Body of pancreas (tissue), 4 donors: ENCODE measurements around the gene DNAJB8. TPM values are rescaled to one million over a fixed set of nuclear protein-coding genes. Genes with fewer than 3 reads are reported as not detected.

Experiments
- ATAC-seq: fragments of 150-250 bp; one replicate; pipeline ENCODE4 v1.9.1; 2016
- DNase-seq, 4 donors: peaks; one replicate each; pipeline ENCODE4 v3.0.0-alpha.2; 2019
- H3K27ac ChIP-seq, 4 donors: fragments of 200-600 bp; sonication (generic); 1 replicate in 3 of 4; 2 replicates in 1 of 4; pipeline versions ENCODE4 v1.5.1 to v1.6.1; 2016 to 2019; ENCODE audit warnings: mild to moderate bottlenecking in 1 of 4, mixed read lengths in 1 of 4, moderate library complexity in 1 of 4
- H3K27me3 ChIP-seq, 2 donors: fragments of 200-600 bp; sonication (generic); one replicate each; pipeline ENCODE4 v1.6.0; 2016; ENCODE audit warnings: mild to moderate bottlenecking in 1 of 2
- H3K36me3 ChIP-seq, 2 donors: fragments of 200-600 bp; sonication (generic); replicated peaks in 1 of 2; 2 replicates each; pipeline ENCODE4 v1.5.1; 2016; ENCODE audit warnings: low read depth in 2 of 2; ENCODE audit not compliant: insufficient read depth in 1 of 2
- H3K4me1 ChIP-seq: fragments of 200-600 bp; sonication (generic); one replicate; pipeline ENCODE4 v1.6.0; 2016
- H3K4me3 ChIP-seq, 2 donors: fragments of 200-600 bp; sonication (generic); 1 replicate in 1 of 2; 2 replicates in 1 of 2; pipeline ENCODE4 v1.5.1; 2016 to 2019
- H3K9me3 ChIP-seq, 3 donors: fragments of 200-600 bp; sonication (generic); 1 replicate in 2 of 3; 2 replicates in 1 of 3; pipeline ENCODE4 v1.5.1; 2016
- POLR2A ChIP-seq, 3 donors: fragments of 450-650 bp; IDR thresholded peaks; one replicate each; pipeline ENCODE4 v1.6.1; 2016; ENCODE audit warnings: antibody characterized with exemption in 3 of 3, mild to moderate bottlenecking in 2 of 3
- WGBS, 2 donors: methylation state at CpG; one replicate each; pipeline ENCODE4 v1.1.5; 2017; 5-methylcytosine and 5-hydroxymethylcytosine counted together
- intact Hi-C: fragments of 100-400 bp; cut with DNase I; formaldehyde crosslinking; loops from one replicate; pipeline ENCODE4 v1.15.1; 2023
- total RNA-seq, 2 donors: library from RNA; depleted of rRNA; stranded (reverse); fragments of >200 nt; gene quantifications; one replicate each; pipeline ENCODE4 v1.1.0, GENCODE V29; 2016
- TF ChIP-seq, protein P1 (sequence below), 7 experiments: fragments of 450-650 bp in 4 of 7; fragments of 200-600 bp in 3 of 7; sonication (generic) in 3 of 7; IDR thresholded peaks; one replicate each; pipeline ENCODE4 v1.5.1; 2016 to 2019; ENCODE audit warnings: antibody characterized with exemption in 7 of 7

Gene DNAJB8
- total RNA-seq, 2 donors from 2014 or later, result not detected

- Histone ChIP-seq H3K36me3 (no peaks in the 10 kb centered on the region), H3K27ac (peak overlapping the region in 2 of 4 donors; percentile 24 to 27), H3K4me3 (no peak overlapping the region), H3K27me3 (peaks cover 0 to 11% of the 10 kb centered on the region in 2 donors), H3K4me1 (peaks cover 37% of the 10 kb centered on the region), H3K9me3 (no peaks in the 10 kb centered on the region)
- DNase-seq (no peak), ATAC-seq (no peak)
- 37 to 52% methylated on average over 16 to 24 of the region's 26 CpGs for WGBS, 2 donors
- intact Hi-C loops, result no loop called here
- no peak for TF ChIP-seq POLR2A (IDR thresholded peaks at IDR 0.05)
- TF ChIP-seq, protein P1, sequence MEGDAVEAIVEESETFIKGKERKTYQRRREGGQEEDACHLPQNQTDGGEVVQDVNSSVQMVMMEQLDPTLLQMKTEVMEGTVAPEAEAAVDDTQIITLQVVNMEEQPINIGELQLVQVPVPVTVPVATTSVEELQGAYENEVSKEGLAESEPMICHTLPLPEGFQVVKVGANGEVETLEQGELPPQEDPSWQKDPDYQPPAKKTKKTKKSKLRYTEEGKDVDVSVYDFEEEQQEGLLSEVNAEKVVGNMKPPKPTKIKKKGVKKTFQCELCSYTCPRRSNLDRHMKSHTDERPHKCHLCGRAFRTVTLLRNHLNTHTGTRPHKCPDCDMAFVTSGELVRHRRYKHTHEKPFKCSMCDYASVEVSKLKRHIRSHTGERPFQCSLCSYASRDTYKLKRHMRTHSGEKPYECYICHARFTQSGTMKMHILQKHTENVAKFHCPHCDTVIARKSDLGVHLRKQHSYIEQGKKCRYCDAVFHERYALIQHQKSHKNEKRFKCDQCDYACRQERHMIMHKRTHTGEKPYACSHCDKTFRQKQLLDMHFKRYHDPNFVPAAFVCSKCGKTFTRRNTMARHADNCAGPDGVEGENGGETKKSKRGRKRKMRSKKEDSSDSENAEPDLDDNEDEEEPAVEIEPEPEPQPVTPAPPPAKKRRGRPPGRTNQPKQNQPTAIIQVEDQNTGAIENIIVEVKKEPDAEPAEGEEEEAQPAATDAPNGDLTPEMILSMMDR (IDR thresholded peaks at IDR 0.05), result no peak
These were observed 17.1 kb upstream of the DNAJB8 start for GRCh38 chr3:128483657-128484403.

DNA sequence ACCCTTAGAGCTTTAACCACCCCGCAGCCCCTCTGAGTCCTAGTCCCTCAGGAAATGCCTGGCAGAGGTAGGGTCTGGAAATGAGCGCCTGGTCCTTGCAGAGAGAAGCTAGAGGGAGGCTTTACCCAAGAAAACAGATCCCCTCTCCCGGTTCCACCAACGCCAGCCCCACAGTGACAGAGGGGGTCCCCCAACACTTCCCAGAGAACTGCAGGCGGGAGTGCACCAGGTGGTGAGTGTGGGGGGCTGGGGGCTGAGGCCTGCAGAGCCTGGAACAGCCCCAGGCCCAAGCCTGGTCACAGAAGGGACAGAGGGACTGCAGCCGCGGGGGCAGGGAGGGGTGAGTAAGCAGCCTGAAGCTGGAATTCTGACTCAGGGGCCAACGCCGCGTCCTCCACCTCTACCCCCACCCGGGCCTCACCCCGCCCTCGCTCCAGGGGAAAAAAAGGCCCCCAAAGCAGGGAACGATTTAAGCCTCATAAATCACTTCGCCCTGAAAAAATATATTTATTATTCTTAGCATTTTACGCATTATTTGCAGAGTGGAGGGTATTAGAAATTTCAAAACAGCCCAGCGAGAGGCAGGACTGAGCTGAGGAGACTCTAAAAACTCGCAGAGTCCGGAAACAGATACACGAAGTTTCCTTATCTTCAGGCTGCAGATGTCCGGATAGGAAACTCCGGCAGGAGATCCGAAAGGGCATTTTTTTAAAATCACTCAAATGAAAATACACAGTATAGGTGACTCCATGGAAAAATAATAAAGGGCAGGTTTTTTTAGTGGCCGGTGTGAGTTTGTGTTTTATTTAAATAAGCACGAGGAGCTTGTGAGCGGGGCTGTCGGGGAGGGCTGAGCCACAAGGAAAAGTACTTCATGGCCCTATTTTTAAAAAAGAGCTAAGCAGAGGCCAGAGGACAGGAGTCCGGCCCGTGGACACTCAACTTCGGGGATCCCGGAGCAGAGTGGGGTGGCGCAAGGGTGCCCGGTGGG, 16.3 kb upstream of the DNAJB8 start:
- peaks cover 28% of the 10 kb centered on the region for H3K4me1 ChIP-seq
- peaks cover 0 to 6% of the 10 kb centered on the region in 2 donors for H3K27me3 ChIP-seq
- 44 to 47% methylated on average over 31 to 33 of the region's 33 CpGs for WGBS, 2 donors
- no peak for DNase-seq
- ATAC-seq, result no peak
- H3K9me3 ChIP-seq, result no peaks in the 10 kb centered on the region
- peak overlapping the region in 2 of 4 donors; percentile 24 to 27 for H3K27ac ChIP-seq
- H3K4me3 ChIP-seq, result no peak overlapping the region
- intact Hi-C loops, result no loop called here
- H3K36me3 ChIP-seq, result no peaks in the 10 kb centered on the region
- no peak for TF ChIP-seq POLR2A (IDR thresholded peaks at IDR 0.05)
- TF ChIP-seq, protein P1 (IDR thresholded peaks at IDR 0.05), result no peak

DNA sequence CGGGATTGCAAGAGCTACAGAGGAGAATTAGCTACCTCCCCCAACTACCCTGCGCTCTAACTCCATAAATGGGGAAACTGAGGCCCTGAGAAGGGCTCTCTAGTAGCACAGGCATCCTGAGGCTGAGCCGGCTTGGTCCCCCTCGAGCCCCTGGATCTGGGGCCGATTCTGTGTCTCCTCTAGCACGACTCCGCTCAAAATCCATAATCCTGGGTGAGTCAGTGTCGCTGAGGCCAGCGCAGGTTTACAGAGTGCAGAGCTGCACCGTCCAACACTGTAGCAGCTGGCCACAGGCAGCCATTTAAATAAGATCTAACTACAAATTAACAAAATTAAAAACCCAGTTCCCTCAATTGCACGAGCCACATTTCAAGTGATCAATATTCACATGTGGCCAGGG, 15.5 kb upstream of the DNAJB8 start:
- H3K9me3 ChIP-seq, result no peaks in the 10 kb centered on the region
- intact Hi-C loops, result no loop called here
- no peak overlapping the region for H3K4me3 ChIP-seq
- no peak for ATAC-seq
- no peaks in the 10 kb centered on the region for H3K36me3 ChIP-seq
- H3K27ac ChIP-seq, result no peak overlapping the region
- peaks cover 0 to 4% of the 10 kb centered on the region in 2 donors for H3K27me3 ChIP-seq
- WGBS, 2 donors, result 75 to 76% methylated on average over 11 of the region's 11 CpGs
- no peak for TF ChIP-seq POLR2A (IDR thresholded peaks at IDR 0.05)
- TF ChIP-seq, protein P1 (IDR thresholded peaks at IDR 0.05), result no peak
- H3K4me1 ChIP-seq, result peaks cover 20% of the 10 kb centered on the region
- no peak for DNase-seq

DNA sequence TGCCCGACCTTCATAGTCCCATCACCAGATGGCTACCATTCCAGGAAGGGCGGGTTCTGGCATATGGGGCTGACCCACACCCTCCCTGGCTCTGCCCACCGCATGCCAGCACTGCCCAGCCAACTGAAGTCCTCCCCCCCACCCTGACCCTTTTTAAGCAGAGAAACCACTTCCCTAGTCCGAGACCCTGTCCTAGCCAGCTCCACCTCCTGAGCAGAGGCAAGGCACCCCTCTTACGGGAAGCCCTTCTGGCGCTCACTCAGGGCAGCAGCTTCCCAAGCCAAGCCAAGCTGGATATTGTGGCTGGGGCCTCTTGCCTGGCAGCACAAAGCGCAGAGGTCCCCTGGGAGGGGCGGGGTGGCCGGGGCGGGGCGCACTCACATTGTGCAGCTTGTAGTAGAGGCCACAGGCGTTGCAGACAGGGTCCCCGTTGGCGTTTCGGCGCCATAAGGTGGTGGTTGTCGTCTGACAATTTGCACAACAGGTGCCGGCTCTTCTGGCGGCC, 14.8 kb upstream of the DNAJB8 start:
- no peaks in the 10 kb centered on the region for H3K9me3 ChIP-seq
- peaks cover 13% of the 10 kb centered on the region for H3K4me1 ChIP-seq
- TF ChIP-seq, protein P1 (IDR thresholded peaks at IDR 0.05), result no peak
- no peak for TF ChIP-seq POLR2A (IDR thresholded peaks at IDR 0.05)
- intact Hi-C loops, result no loop called here
- 26 to 48% methylated on average over 10 to 19 of the region's 19 CpGs for WGBS, 2 donors
- H3K27me3 ChIP-seq, result peaks cover 0 to 4% of the 10 kb centered on the region in 2 donors
- no peak overlapping the region for H3K4me3 ChIP-seq
- no peaks in the 10 kb centered on the region for H3K36me3 ChIP-seq
- ATAC-seq, result peak; percentile 19
- no peak overlapping the region for H3K27ac ChIP-seq
- DNase-seq, result no peak
